ENCODE results near the gene SORCS2. TPM values are rescaled to one million over a fixed set of nuclear protein-coding genes. Genes with fewer than 3 reads are reported as not detected.
A peak's percentile ranks its signal among the peaks of the same experiment; 100 is the strongest.

Gene SORCS2
- total and polyA plus RNA-seq, 2 of the 13 experiments (the other 11 are each of a cell fraction or from before 2014, with no cell fraction given): 0.82 to 1.0 TPM

GRCh38 chr4:7233601-7234000 lies 41.3 kb downstream of the SORCS2 start:
- 64% methylated on average over 8 of the region's 12 CpGs for WGBS (ENCODE audit: low lambda C conversion rate)
- no TSS peak for BruUV-seq (replicated peaks)

GRCh38 chr4:7234355-7235029 lies 42.2 kb downstream of the SORCS2 start:
- H3K27me3 ChIP-seq (ENCODE audit: control insufficient read depth in 1 of 2, insufficient read depth in 2 of 2, low read length in 2 of 2): peaks cover 1 to 2% of the 10 kb centered on the region in 2 experiments; a peak in 3 of 5 replicates
- no peaks in the 10 kb centered on the region for H3K36me3 ChIP-seq (replicated peaks in 1 of 2; ENCODE audit: control insufficient read depth in 1 of 2, insufficient read depth in 2 of 2, low read length in 2 of 2)
- no peaks in the 10 kb centered on the region for H3K4me1 ChIP-seq (ENCODE audit: insufficient read depth, low read length)
- intact Hi-C loops (cut with micrococcal nuclease; ENCODE audit: unreplicated experiment) (no loop called here), in situ Hi-C loops (cut with HindIII; ENCODE audit: extremely low pct_ligation_motif_present, low pct_unique_long_range_greater_than_20kb) (no loop called here)
- no peak overlapping the region for H3K27ac ChIP-seq (ENCODE audit: extremely low read length, insufficient read depth, low read length)
- no peak overlapping the region for H3K9ac ChIP-seq (ENCODE audit: insufficient read depth, low read depth, low read length)
- FAIRE-seq (no peak), DNase-seq (ENCODE audit: low spot score) (no peak), ATAC-seq (no peak)
- H3K79me2 ChIP-seq (ENCODE audit: insufficient read depth, low read length): no peaks in the 10 kb centered on the region
- H4K20me1 ChIP-seq (ENCODE audit: insufficient read depth, low read length): no peaks in the 10 kb centered on the region
- no TSS peak for BruUV-seq (replicated peaks)
- H3K9me3 ChIP-seq (ENCODE audit: low read length): peaks cover 14% of the 10 kb centered on the region
- CTCF ChIA-PET (ENCODE audit: low intra/inter-chr PET ratio, low total read pairs): no interaction called here
- no peak overlapping the region for H3K4me2 ChIP-seq (ENCODE audit: low read depth, low read length)
- no peak overlapping the region for H3K4me3 ChIP-seq (replicated peaks in 1 of 3; ENCODE audit: insufficient read depth in 1 of 3, low read depth in 2 of 3, low read length in 3 of 3)
- POLR2A ChIA-PET: no interaction called here
- no peak overlapping the region for H2AFZ ChIP-seq (ENCODE audit: low read length)
- WGBS (ENCODE audit: low lambda C conversion rate): 50% methylated on average over 5 of the region's 14 CpGs
- TF ChIP-seq SMARCC2 (IDR thresholded peaks at IDR 0.05): no peak
- no peak for TF ChIP-seq DDIT3 (CRISPR knock-in tag; IDR thresholded peaks at IDR 0.05)
- no peak for TF ChIP-seq ZNF543 (CRISPR knock-in tag; IDR thresholded peaks at IDR 0.05)
- TF ChIP-seq ZNF687 (CRISPR knock-in tag; IDR thresholded peaks at IDR 0.05): no peak
- no peak for TF ChIP-seq HBP1 (CRISPR knock-in tag; IDR thresholded peaks at IDR 0.05; ENCODE audit: low read depth)
- TF ChIP-seq CBX1 (IDR thresholded peaks at IDR 0.05; ENCODE audit: low read depth): no peak
- TF ChIP-seq BRD4 (CRISPR knock-in tag; IDR thresholded peaks at IDR 0.05): no peak
- no peak for TF ChIP-seq ZUFSP (CRISPR knock-in tag; IDR thresholded peaks at IDR 0.05; ENCODE audit: borderline replicate concordance)

More at GRCh38 chr4:7233601-7234000, 41.3 kb downstream of the SORCS2 start:
- H3K79me2 ChIP-seq (ENCODE audit: insufficient read depth, low read length): no peaks in the 10 kb centered on the region
- no peak for DNase-seq (ENCODE audit: low spot score)
- intact Hi-C loops (cut with micrococcal nuclease; ENCODE audit: unreplicated experiment): no loop called here
- peaks cover 0 to 1% of the 10 kb centered on the region in 2 experiments; a peak in 2 of 5 replicates for H3K27me3 ChIP-seq (ENCODE audit: control insufficient read depth in 1 of 2, insufficient read depth in 2 of 2, low read length in 2 of 2)
- ChIA-PET POLR2A (no interaction called here), CTCF (ENCODE audit: low intra/inter-chr PET ratio, low total read pairs) (no interaction called here)
- TF ChIP-seq NFIC (IDR thresholded peaks at IDR 0.05; ENCODE audit: low read length) (no peak), ZSCAN9 (CRISPR knock-in tag; IDR thresholded peaks at IDR 0.05; ENCODE audit: borderline replicate concordance) (no peak), ZNF629 (CRISPR knock-in tag; conservative IDR thresholded peaks at IDR 0.05) (peak; percentile 80), ZSCAN20 (CRISPR knock-in tag; IDR thresholded peaks at IDR 0.05; ENCODE audit: borderline replicate concordance) (no peak), ESRRA (CRISPR knock-in tag; IDR thresholded peaks at IDR 0.05; ENCODE audit: low read depth) (no peak), CCDC6 (CRISPR knock-in tag; IDR thresholded peaks at IDR 0.05) (no peak), HIVEP1 (CRISPR knock-in tag; IDR thresholded peaks at IDR 0.05) (no peak)
- H4K20me1 ChIP-seq (ENCODE audit: insufficient read depth, low read length): no peaks in the 10 kb centered on the region
- H3K9ac ChIP-seq (ENCODE audit: insufficient read depth, low read depth, low read length): no peak overlapping the region
- FAIRE-seq: no peak
- H3K9me3 ChIP-seq (ENCODE audit: low read length): peaks cover 10% of the 10 kb centered on the region
- H3K27ac ChIP-seq (ENCODE audit: extremely low read length, insufficient read depth, low read length): no peak overlapping the region
- no peaks in the 10 kb centered on the region for H3K4me1 ChIP-seq (ENCODE audit: insufficient read depth, low read length)
- no peak overlapping the region for H3K4me3 ChIP-seq (replicated peaks in 1 of 3; ENCODE audit: insufficient read depth in 1 of 3, low read depth in 2 of 3, low read length in 3 of 3)
- no peak; the same call in 2 of the 3 replicates for ATAC-seq
- no peak overlapping the region for H2AFZ ChIP-seq (ENCODE audit: low read length)
- H3K4me2 ChIP-seq (ENCODE audit: low read depth, low read length): no peak overlapping the region
- H3K36me3 ChIP-seq (replicated peaks in 1 of 2; ENCODE audit: control insufficient read depth in 1 of 2, insufficient read depth in 2 of 2, low read length in 2 of 2): no peaks in the 10 kb centered on the region
- in situ Hi-C loops (cut with HindIII; ENCODE audit: extremely low pct_ligation_motif_present, low pct_unique_long_range_greater_than_20kb): no loop called here
